Activated naive CD8-positive, alpha-beta T cell treated with anti-CD3 and anti-CD28 coated beads, Interleukin-2, amount 10 ng/mL, durations not matched to agents 7 days and 5 days (primary cell): Measurements from ENCODE around the gene OSTM1. TPM values are rescaled to one million over a fixed set of nuclear protein-coding genes. Genes with fewer than 3 reads are reported as not detected.

Experiments
- ATAC-seq: fragments of 150-1000 bp; cut with Tn5 transposase; one replicate; pipeline ENCODE4 v1.10.0; 2021; ENCODE audit warnings: low read depth, moderate library complexity
- POLR2A ChIA-PET: fragments of 350-600 bp; sonication (Branson Sonifier 250); formaldehyde crosslinking; loops from one replicate; lab custom pipeline; 2021; ENCODE audit warnings: antibody characterized with exemption; lab: Charles Lee
- DNase-seq: peaks from one replicate; pipeline ENCODE4 v3.0.0; 2021
- H3K27ac Mint-ChIP-seq: one replicate; pipeline ENCODE4 v1.8.0; 2022; ENCODE audit warnings: mild to moderate bottlenecking, mixed read lengths
- H3K27me3 Mint-ChIP-seq: one replicate; pipeline ENCODE4 v1.8.0; 2022; ENCODE audit warnings: mild to moderate bottlenecking, moderate library complexity, mixed read lengths
- H3K36me3 Mint-ChIP-seq: one replicate; pipeline ENCODE4 v1.8.0; 2021; ENCODE audit warnings: mild to moderate bottlenecking, mixed read lengths
- H3K4me1 Mint-ChIP-seq: one replicate; pipeline ENCODE4 v1.8.0; 2021; ENCODE audit warnings: mixed read lengths
- H3K4me3 Mint-ChIP-seq: one replicate; pipeline ENCODE4 v1.8.0; 2022; ENCODE audit warnings: mild to moderate bottlenecking, moderate library complexity, mixed read lengths
- H3K9me3 Mint-ChIP-seq: one replicate; pipeline ENCODE4 v1.8.0; 2021; ENCODE audit warnings: mixed read lengths
- total RNA-seq, 2 experiments: library from RNA; stranded (reverse); gene quantifications; one replicate each; pipeline ENCODE4 v1.2.3, GENCODE V29; 2021

Gene OSTM1
- total RNA-seq, 2 experiments from 2014 or later, result 34.3 to 35.1 TPM

- H3K27me3 Mint-ChIP-seq, result peaks cover 86% of the 10 kb centered on the region
- H3K4me3 Mint-ChIP-seq, result peak overlapping the region; percentile 71
- H3K9me3 Mint-ChIP-seq, result no peaks in the 10 kb centered on the region
- H3K36me3 Mint-ChIP-seq, result no peaks in the 10 kb centered on the region
- ATAC-seq, result peak; percentile 11
- peak; percentile 62 for DNase-seq
- H3K27ac Mint-ChIP-seq, result no peak overlapping the region
- H3K4me1 Mint-ChIP-seq, result peaks cover 38% of the 10 kb centered on the region
- POLR2A ChIA-PET, result interaction anchor here (0.6 to 0.7 kb wide), 2 partner anchors 57 to 439 kb away, joined by 3 to 5 read pairs; no protein-coding TSS in a partner anchor
Observed at GRCh38 chr6:108114841-108115597, 40.5 kb upstream of the OSTM1 start.

GRCh38 chr6:108113557-108114519 lies 39.3 kb upstream of the OSTM1 start:
- no peaks in the 10 kb centered on the region for H3K9me3 Mint-ChIP-seq
- no peak overlapping the region for H3K27ac Mint-ChIP-seq
- peak overlapping the region; percentile 66 for H3K4me3 Mint-ChIP-seq
- peaks cover 83% of the 10 kb centered on the region for H3K27me3 Mint-ChIP-seq
- POLR2A ChIA-PET, result interaction anchor here (1.1 kb wide), 1 partner anchor 414 kb away, joined by 3 read pairs; no protein-coding TSS in a partner anchor
- no peaks in the 10 kb centered on the region for H3K36me3 Mint-ChIP-seq
- ATAC-seq (no peak), DNase-seq (peak; percentile 38)
- H3K4me1 Mint-ChIP-seq, result peaks cover 32% of the 10 kb centered on the region

DNA sequence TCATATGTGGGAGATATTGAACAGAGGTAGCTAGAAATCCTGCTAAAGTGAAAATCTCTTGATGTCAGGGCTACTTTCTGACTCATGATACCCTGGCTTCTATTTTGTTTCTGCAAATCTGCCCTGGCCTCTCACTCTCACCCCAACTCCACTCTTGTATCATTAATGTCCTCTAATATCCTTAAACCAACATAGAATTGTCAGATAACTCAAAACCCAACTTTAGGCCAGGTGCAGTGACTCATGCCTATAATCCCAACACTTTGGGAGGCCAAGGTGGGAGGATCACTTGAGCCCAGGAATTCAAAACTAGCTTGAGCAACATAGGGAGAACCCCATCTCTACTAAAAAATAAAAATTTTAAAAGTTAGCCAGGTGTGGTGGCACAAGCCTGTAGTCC lies 33.8 kb upstream of the OSTM1 start:
- Mint-ChIP-seq H3K27me3 (peaks cover 52% of the 10 kb centered on the region), H3K4me3 (no peak overlapping the region), H3K27ac (no peak overlapping the region), H3K4me1 (peaks cover 1% of the 10 kb centered on the region), H3K36me3 (no peaks in the 10 kb centered on the region), H3K9me3 (no peaks in the 10 kb centered on the region)
- POLR2A ChIA-PET, result no interaction called here
- ATAC-seq (no peak), DNase-seq (no peak)

- Mint-ChIP-seq H3K27ac (no peak overlapping the region), H3K4me1 (no peaks in the 10 kb centered on the region), H3K27me3 (peaks cover 45% of the 10 kb centered on the region), H3K36me3 (no peaks in the 10 kb centered on the region), H3K4me3 (no peak overlapping the region), H3K9me3 (no peaks in the 10 kb centered on the region)
- POLR2A ChIA-PET, result no interaction called here
- ATAC-seq (no peak), DNase-seq (no peak)
Observed at GRCh38 chr6:108107102-108107501, 32.6 kb upstream of the OSTM1 start.

- H3K27me3 Mint-ChIP-seq, result peaks cover 41% of the 10 kb centered on the region
- H3K4me3 Mint-ChIP-seq, result no peak overlapping the region
- POLR2A ChIA-PET, result no interaction called here
- DNase-seq (no peak), ATAC-seq (no peak)
- H3K4me1 Mint-ChIP-seq, result no peaks in the 10 kb centered on the region
- H3K9me3 Mint-ChIP-seq, result no peaks in the 10 kb centered on the region
- no peaks in the 10 kb centered on the region for H3K36me3 Mint-ChIP-seq
- H3K27ac Mint-ChIP-seq, result no peak overlapping the region
Observed at GRCh38 chr6:108106694-108107093, 32.2 kb upstream of the OSTM1 start.

DNA sequence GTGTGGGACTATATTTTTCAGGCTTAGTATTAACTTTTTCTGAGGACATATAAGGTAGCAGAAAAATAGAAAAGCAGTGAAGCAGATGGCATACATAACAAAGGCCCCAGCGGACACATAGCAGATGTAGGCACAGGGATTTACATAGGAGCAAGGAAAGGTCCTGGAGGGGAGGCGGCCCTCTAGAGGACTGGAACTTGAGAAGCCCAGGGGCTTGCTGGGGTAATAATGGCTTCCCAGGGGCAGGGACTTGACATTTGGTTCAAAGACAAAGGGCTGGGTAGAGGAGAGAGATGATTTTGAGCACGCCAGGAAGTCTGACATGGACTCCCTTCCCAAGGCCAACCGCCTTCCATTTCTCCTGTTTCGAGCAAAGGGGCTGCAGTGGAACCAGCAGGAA lies 31.7 kb upstream of the OSTM1 start:
- no peak for DNase-seq
- H3K27me3 Mint-ChIP-seq, result peaks cover 37% of the 10 kb centered on the region
- ATAC-seq, result no peak
- H3K36me3 Mint-ChIP-seq, result no peaks in the 10 kb centered on the region
- H3K4me1 Mint-ChIP-seq, result no peaks in the 10 kb centered on the region
- no peak overlapping the region for H3K27ac Mint-ChIP-seq
- H3K4me3 Mint-ChIP-seq, result no peak overlapping the region
- POLR2A ChIA-PET, result no interaction called here
- no peaks in the 10 kb centered on the region for H3K9me3 Mint-ChIP-seq

DNA sequence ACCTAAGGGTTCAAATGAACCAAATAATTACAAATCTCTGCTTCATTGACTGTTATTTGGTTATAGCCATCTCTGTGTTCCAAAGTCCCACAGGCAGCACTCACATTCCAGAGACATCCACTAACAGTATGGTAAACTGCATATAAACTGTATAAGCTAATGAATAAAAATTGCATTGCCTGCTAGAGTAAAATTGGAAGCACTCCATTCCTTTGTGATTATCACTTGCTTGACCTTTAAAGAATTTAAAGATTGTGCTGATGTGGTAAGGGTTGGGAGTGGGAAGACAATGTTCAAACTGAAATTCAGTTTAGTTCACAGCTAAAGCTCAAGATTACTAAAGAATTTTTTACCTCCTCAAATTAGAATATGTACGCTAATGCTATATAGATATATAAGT lies 31.0 kb upstream of the OSTM1 start:
- Mint-ChIP-seq H3K4me1 (no peaks in the 10 kb centered on the region), H3K36me3 (no peaks in the 10 kb centered on the region), H3K9me3 (no peaks in the 10 kb centered on the region), H3K4me3 (no peak overlapping the region), H3K27ac (no peak overlapping the region), H3K27me3 (peaks cover 36% of the 10 kb centered on the region)
- DNase-seq, result no peak
- no peak for ATAC-seq
- POLR2A ChIA-PET, result no interaction called here

DNA sequence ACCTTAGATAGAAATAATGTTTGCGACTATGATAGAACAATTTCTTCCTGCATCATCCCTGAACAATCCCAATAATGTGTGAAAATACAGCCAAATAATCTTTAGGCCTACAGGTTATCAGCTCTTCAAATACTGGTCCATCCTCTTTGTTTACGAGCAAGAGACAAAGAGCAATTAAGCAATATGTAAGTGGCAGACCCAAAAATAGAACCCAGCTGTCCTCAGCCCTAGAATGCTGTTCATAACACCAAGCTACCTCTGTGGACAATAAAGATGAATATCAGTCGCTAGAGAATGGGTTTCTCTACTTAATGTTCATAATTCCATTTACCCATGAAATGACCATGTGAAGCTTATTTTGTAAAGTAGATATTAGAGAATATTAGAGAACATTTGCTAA lies 28.4 kb upstream of the OSTM1 start:
- POLR2A ChIA-PET, result no interaction called here
- Mint-ChIP-seq H3K27me3 (peaks cover 33% of the 10 kb centered on the region), H3K4me3 (no peak overlapping the region), H3K9me3 (no peaks in the 10 kb centered on the region), H3K27ac (no peak overlapping the region), H3K36me3 (no peaks in the 10 kb centered on the region), H3K4me1 (no peaks in the 10 kb centered on the region)
- no peak for DNase-seq
- ATAC-seq, result no peak

- H3K4me3 Mint-ChIP-seq, result no peak overlapping the region
- POLR2A ChIA-PET, result no interaction called here
- H3K4me1 Mint-ChIP-seq, result no peaks in the 10 kb centered on the region
- ATAC-seq (no peak), DNase-seq (no peak)
- peaks cover 27% of the 10 kb centered on the region for H3K27me3 Mint-ChIP-seq
- H3K9me3 Mint-ChIP-seq, result no peaks in the 10 kb centered on the region
- H3K36me3 Mint-ChIP-seq, result no peaks in the 10 kb centered on the region
- no peak overlapping the region for H3K27ac Mint-ChIP-seq
Observed at GRCh38 chr6:108100003-108100402, 25.5 kb upstream of the OSTM1 start.

DNA sequence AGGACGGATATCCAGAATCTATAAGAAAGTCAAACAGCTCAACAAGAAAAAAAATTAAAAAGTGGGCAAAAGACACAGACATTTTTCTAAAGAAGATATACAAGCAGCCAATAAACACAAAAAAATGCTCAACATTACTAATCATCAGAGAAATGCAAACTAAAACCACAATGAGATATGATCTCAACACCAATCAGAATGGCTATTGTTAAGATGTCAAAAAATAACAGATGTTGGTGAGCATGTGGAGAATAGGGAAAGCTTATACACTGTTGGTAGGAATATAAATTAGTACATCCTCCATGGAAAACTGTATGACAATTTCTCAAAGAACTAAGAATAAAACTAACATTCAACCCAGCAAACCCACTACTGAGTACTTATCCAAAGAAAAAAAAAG lies 23.3 kb upstream of the OSTM1 start:
- H3K27me3 Mint-ChIP-seq, result peaks cover 26% of the 10 kb centered on the region
- no peak overlapping the region for H3K4me3 Mint-ChIP-seq
- POLR2A ChIA-PET, result no interaction called here
- no peak overlapping the region for H3K27ac Mint-ChIP-seq
- no peaks in the 10 kb centered on the region for H3K36me3 Mint-ChIP-seq
- no peaks in the 10 kb centered on the region for H3K4me1 Mint-ChIP-seq
- no peak for ATAC-seq
- no peak for DNase-seq
- H3K9me3 Mint-ChIP-seq, result no peaks in the 10 kb centered on the region

DNA sequence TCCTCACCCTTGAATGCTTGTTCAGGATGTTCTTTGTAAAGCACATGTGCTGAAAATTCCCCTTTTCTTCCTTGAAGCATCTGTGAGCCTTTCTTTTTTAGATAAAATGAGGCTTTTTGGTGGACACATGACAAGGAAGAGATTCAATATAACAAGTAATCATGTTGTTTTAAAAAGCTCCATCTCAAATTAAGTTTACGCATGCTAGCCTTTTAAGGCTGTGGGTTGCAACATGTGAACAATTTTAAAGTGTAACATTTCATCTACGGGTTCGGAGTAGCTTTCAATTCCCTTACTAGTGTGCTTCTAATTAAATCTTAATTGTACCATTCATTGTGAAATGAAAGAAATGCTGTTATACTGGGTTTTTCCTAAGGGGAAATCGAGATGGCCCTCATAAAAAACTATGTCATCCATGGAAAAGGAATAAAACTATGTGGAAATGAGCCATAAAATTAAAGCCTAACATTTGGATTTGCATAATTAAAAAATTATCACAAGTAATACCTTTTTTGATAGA lies 19.3 kb upstream of the OSTM1 start:
- H3K27me3 Mint-ChIP-seq, result peaks cover 25% of the 10 kb centered on the region

DNA sequence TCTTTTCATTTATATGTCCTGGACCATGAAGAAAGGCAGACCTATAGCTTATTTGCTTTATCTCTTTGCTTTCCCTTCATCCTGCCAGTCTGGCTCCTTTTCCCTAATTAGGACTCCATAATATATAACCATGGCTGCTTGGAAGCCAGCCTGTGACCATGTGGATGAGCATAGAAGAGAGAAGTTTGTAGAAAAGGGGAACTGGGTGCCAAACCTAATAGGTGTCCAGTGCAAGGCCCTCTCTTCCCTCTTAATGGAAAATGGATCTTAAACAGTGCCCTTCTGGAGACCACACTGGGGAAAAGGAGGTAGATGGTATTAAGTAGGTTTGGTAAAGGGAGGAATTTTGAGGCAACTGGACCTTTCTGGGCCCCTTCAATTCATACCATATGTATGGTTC lies 16.7 kb upstream of the OSTM1 start:
- no peak overlapping the region for H3K27ac Mint-ChIP-seq
- no peaks in the 10 kb centered on the region for H3K36me3 Mint-ChIP-seq
- no peaks in the 10 kb centered on the region for H3K4me1 Mint-ChIP-seq
- no peak overlapping the region for H3K4me3 Mint-ChIP-seq
- H3K27me3 Mint-ChIP-seq, result peaks cover 24% of the 10 kb centered on the region
- H3K9me3 Mint-ChIP-seq, result no peaks in the 10 kb centered on the region
- POLR2A ChIA-PET, result no interaction called here
- DNase-seq, result no peak
- no peak for ATAC-seq

More for the DNA sequence above, 19.3 kb upstream of the OSTM1 start:
- POLR2A ChIA-PET, result no interaction called here
- Mint-ChIP-seq H3K9me3 (no peaks in the 10 kb centered on the region), H3K36me3 (no peaks in the 10 kb centered on the region), H3K4me3 (no peak overlapping the region), H3K4me1 (no peaks in the 10 kb centered on the region), H3K27ac (no peak overlapping the region)
- DNase-seq, result no peak
- ATAC-seq, result no peak

DNA sequence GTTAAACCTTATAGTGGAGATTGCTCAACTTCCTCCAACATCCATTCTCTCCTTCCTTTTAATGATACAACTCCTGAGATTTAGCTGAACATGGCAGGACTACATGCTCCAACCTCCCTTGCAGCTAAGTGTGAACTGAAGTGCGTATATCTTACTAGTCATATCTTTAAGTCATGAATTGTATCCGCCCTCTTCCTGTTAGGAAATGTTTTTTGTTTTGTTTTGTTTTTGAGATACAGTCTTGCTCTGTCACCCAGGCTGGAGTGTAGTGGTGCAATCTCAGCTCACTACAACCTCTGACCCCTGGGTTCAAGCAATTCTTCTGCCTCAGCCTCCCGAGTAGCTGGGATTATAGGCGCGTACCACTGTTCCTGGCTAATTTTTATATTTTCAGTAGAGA lies 8.8 kb upstream of the OSTM1 start:
- H3K27me3 Mint-ChIP-seq, result peaks cover 40% of the 10 kb centered on the region

More for the DNA sequence above, 8.8 kb upstream of the OSTM1 start:
- Mint-ChIP-seq H3K27ac (no peak overlapping the region), H3K9me3 (no peaks in the 10 kb centered on the region), H3K4me1 (peaks cover 3% of the 10 kb centered on the region), H3K36me3 (no peaks in the 10 kb centered on the region), H3K4me3 (no peak overlapping the region)
- DNase-seq (no peak), ATAC-seq (no peak)
- POLR2A ChIA-PET, result interaction anchor here (0.6 kb wide), 1 partner anchor 103 kb away, joined by 3 read pairs; no protein-coding TSS in a partner anchor
